Cardiac muscle cell (in vitro differentiated cells and primary cell): ENCODE data around the gene SRSF9. TPM values are rescaled to one million over a fixed set of nuclear protein-coding genes. Genes with fewer than 3 reads are reported as not detected.

ENCODE experiments used
- DNase-seq, 2 donors: peaks; one replicate each; pipeline versions ENCODE4 v3.0.0 to v3.0.0-alpha.2; 2010 to 2017; ENCODE audit warnings: low read depth in 1 of 2, low spot score in 1 of 2
- H3K27ac ChIP-seq: fragments of 200-600 bp; sonication (generic); 2 replicates; pipeline ENCODE4 v1.5.1; 2016
- H3K27me3 ChIP-seq: fragments of 200-600 bp; sonication (generic); 2 replicates; pipeline ENCODE4 v1.6.0; 2016; ENCODE audit warnings: control low read depth
- H3K36me3 ChIP-seq: fragments of 200-600 bp; sonication (generic); 2 replicates; pipeline ENCODE4 v1.5.1; 2016; ENCODE audit warnings: control low read depth
- H3K4me1 ChIP-seq: fragments of 200-600 bp; sonication (generic); 2 replicates; pipeline ENCODE4 v1.8.1; 2017; ENCODE audit warnings: low read depth, mild to moderate bottlenecking, mixed run types
- H3K4me3 ChIP-seq: fragments of 200-600 bp; sonication (generic); 2 replicates; pipeline ENCODE4 v1.5.1; 2016; ENCODE audit warnings: mild to moderate bottlenecking
- H3K9me3 ChIP-seq: fragments of 200-600 bp; sonication (generic); 2 replicates; pipeline ENCODE4 v1.5.1; 2017; ENCODE audit warnings: low read depth, mild to moderate bottlenecking, control low read depth
- polyA plus RNA-seq: library from polyadenylated mRNA; unstranded; fragments of >200 nt; fragmentation: Nextera tagmentation; extraction: Ambion mirVana; gene quantifications from 2 replicates; pipeline ENCODE4 v1.2.1, GENCODE V29; 2016
- total RNA-seq: library from RNA; depleted of rRNA; stranded (reverse); fragments of >200 nt; gene quantifications from 2 replicates; pipeline ENCODE4 v1.2.3, GENCODE V29; 2016
- TF ChIP-seq, protein P1 (sequence below): IDR thresholded peaks from 2 replicates; pipeline ENCODE4 v1.5.1; 2012; ENCODE audit warnings: low read depth, mild to moderate bottlenecking, low read length

Gene SRSF9
- total and polyA plus RNA-seq, 2 experiments from 2014 or later: 131 to 205 TPM

- Histone ChIP-seq H3K4me3 (no peak overlapping the region), H3K9me3 (no peaks in the 10 kb centered on the region), H3K27me3 (no peaks in the 10 kb centered on the region), H3K36me3 (peaks cover 28% of the 10 kb centered on the region), H3K27ac (no peak overlapping the region), H3K4me1 (peaks cover 7% of the 10 kb centered on the region)
- TF ChIP-seq, protein P1, sequence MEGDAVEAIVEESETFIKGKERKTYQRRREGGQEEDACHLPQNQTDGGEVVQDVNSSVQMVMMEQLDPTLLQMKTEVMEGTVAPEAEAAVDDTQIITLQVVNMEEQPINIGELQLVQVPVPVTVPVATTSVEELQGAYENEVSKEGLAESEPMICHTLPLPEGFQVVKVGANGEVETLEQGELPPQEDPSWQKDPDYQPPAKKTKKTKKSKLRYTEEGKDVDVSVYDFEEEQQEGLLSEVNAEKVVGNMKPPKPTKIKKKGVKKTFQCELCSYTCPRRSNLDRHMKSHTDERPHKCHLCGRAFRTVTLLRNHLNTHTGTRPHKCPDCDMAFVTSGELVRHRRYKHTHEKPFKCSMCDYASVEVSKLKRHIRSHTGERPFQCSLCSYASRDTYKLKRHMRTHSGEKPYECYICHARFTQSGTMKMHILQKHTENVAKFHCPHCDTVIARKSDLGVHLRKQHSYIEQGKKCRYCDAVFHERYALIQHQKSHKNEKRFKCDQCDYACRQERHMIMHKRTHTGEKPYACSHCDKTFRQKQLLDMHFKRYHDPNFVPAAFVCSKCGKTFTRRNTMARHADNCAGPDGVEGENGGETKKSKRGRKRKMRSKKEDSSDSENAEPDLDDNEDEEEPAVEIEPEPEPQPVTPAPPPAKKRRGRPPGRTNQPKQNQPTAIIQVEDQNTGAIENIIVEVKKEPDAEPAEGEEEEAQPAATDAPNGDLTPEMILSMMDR: no peak
- peak in 1 of 2 donors; percentile 19 for DNase-seq
Measured at GRCh38 chr12:120500581-120500980, 31.0 kb upstream of the SRSF9 start.

DNA sequence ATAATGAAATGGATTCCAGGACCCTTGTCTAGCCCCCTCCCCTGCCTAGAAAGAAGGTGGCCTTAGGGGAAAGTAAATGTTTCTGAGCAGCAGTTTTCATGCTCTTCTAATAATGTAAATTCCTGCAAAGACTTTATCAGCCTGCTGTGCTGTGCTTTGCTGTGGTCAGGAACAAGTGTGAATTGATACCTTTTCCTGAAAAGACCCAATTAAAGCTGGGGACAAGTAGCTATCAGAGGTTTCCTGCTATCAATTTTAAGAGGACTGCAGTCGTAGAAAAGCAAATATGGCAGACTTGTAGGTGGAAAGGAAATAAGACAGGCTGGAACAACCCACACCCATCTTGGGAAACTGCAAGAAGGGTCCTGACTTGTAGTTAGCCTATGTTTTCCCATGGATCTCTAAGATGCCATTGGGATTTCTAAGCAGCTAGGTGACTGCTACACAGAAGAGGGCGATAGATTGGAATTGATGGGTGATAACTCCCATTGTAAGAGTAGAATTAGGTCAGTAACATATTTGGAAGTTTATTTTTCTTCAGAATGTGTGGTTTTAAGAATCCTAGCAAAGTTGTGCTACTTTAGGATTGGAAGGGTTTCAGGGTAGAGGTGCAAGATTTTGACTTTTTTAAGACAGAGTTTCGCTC lies 29.4 kb upstream of the SRSF9 start:
- Histone ChIP-seq H3K27ac (peak overlapping the region; percentile 21), H3K36me3 (peaks cover 22% of the 10 kb centered on the region), H3K4me3 (no peak overlapping the region), H3K9me3 (no peaks in the 10 kb centered on the region), H3K4me1 (peaks cover 7% of the 10 kb centered on the region), H3K27me3 (no peaks in the 10 kb centered on the region)
- TF ChIP-seq, protein P1: no peak
- DNase-seq: no peak

GRCh38 chr12:120497524-120498150 lies 28.1 kb upstream of the SRSF9 start:
- H3K27me3 ChIP-seq: no peaks in the 10 kb centered on the region
- H3K4me1 ChIP-seq: peaks cover 7% of the 10 kb centered on the region
- H3K9me3 ChIP-seq: no peaks in the 10 kb centered on the region
- peak in 1 of 2 donors; percentile 27 for DNase-seq
- H3K36me3 ChIP-seq: peaks cover 14% of the 10 kb centered on the region
- TF ChIP-seq, protein P1: no peak
- peak overlapping the region; percentile 88 for H3K4me3 ChIP-seq
- H3K27ac ChIP-seq: peak overlapping the region; percentile 32

GRCh38 chr12:120496413-120497340 lies 27.1 kb upstream of the SRSF9 start:
- DNase-seq: peak; percentile 66 to 72
- Histone ChIP-seq H3K27ac (peak overlapping the region; percentile 74), H3K36me3 (peaks cover 12% of the 10 kb centered on the region), H3K4me3 (peak overlapping the region; percentile 88), H3K27me3 (no peaks in the 10 kb centered on the region), H3K9me3 (no peaks in the 10 kb centered on the region), H3K4me1 (peaks cover 7% of the 10 kb centered on the region)
- TF ChIP-seq, protein P1: no peak

DNA sequence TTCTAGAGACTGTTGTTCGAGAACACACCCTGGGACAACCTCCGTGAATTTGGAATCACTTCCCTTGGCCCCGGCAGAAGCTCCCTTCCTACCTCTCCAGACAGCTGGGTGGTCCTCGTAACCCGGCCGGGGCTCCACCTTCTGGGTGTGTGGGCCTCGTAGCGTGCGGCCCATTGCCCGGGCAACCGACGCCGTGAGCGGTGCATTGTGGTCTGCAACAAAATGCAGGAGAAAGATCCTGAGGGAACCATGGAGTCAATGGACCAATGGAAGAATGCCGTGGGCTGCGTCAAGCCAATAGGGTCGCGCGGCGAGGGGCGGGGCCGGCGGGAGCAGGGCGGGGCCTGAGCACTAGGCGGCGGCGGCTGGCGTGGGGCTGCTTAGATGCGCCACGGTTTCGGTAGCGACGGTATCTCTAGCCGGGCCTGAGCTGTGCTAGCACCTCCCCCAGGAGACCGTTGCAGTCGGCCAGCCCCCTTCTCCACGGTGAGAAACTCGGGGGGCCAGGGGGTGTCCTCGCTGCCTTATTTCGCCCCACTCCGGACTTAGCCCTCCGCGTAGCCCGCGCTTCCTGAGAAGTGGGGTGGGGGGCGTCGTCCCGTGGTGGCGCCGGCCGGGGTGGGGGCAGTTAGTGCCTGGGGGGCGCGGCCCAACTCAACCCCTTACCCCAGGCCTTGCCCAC lies 26.3 kb upstream of the SRSF9 start, which contains the start of gene DYNLL1:
Gene DYNLL1 (plus strand): TSS at position 383 of the 682 bp plus-strand sequence. CDS start 309 bp downstream, outside the sequence.
- Histone ChIP-seq H3K27ac (peak within 1 kb of the TSS; percentile 74), H3K36me3 (peaks cover 12% of the 10 kb centered on the region), H3K9me3 (no peaks in the 10 kb centered on the region), H3K4me1 (peaks cover 7% of the 10 kb centered on the region), H3K4me3 (peak within 1 kb of the TSS; percentile 88), H3K27me3 (no peaks in the 10 kb centered on the region)
- TF ChIP-seq, protein P1: no peak
- peak; percentile 98 for DNase-seq
